Measurements from ENCODE around the gene CHI3L2.

GRCh38 chr1:111183308-111184069, 44.0 kb upstream of the CHI3L2 start:
- TF ChIP-seq MEF2D (tag; conservative IDR thresholded peaks at IDR 0.05; ENCODE audit: low read depth) (no peak), CTCF (IDR thresholded peaks at IDR 0.05 in 2 of 3, conservative IDR thresholded peaks at IDR 0.05 in 1 of 3; ENCODE audit: insufficient read depth in 2 of 3, low read depth in 1 of 3, low read length in 3 of 3) (no peak), ZFP36 (IDR thresholded peaks at IDR 0.05; ENCODE audit: low read depth, low read length, partially characterized antibody) (no peak), ZNF274 (IDR thresholded peaks at IDR 0.05; ENCODE audit: borderline replicate concordance, low read depth, low read length) (no peak), MTF1 (CRISPR knock-in tag; IDR thresholded peaks at IDR 0.05; ENCODE audit: borderline replicate concordance) (no peak), ZNF609 (CRISPR knock-in tag; IDR thresholded peaks at IDR 0.05; ENCODE audit: borderline replicate concordance) (no peak), EGR1 (conservative IDR thresholded peaks at IDR 0.05) (no peak), POLR2A (conservative IDR thresholded peaks at IDR 0.05) (no peak), NR2C2 (CRISPR knock-in tag; IDR thresholded peaks at IDR 0.05) (no peak), NR2C2 (tag; IDR thresholded peaks at IDR 0.05) (no peak), NFIX (CRISPR knock-in tag; IDR thresholded peaks at IDR 0.05; ENCODE audit: low read depth) (no peak), GATA2 (CRISPR knock-in tag; IDR thresholded peaks at IDR 0.05) (no peak), KLF16 (IDR thresholded peaks at IDR 0.05) (no peak), ZSCAN29 (IDR thresholded peaks at IDR 0.05) (no peak)
- TF ChIP-seq, protein P1, sequence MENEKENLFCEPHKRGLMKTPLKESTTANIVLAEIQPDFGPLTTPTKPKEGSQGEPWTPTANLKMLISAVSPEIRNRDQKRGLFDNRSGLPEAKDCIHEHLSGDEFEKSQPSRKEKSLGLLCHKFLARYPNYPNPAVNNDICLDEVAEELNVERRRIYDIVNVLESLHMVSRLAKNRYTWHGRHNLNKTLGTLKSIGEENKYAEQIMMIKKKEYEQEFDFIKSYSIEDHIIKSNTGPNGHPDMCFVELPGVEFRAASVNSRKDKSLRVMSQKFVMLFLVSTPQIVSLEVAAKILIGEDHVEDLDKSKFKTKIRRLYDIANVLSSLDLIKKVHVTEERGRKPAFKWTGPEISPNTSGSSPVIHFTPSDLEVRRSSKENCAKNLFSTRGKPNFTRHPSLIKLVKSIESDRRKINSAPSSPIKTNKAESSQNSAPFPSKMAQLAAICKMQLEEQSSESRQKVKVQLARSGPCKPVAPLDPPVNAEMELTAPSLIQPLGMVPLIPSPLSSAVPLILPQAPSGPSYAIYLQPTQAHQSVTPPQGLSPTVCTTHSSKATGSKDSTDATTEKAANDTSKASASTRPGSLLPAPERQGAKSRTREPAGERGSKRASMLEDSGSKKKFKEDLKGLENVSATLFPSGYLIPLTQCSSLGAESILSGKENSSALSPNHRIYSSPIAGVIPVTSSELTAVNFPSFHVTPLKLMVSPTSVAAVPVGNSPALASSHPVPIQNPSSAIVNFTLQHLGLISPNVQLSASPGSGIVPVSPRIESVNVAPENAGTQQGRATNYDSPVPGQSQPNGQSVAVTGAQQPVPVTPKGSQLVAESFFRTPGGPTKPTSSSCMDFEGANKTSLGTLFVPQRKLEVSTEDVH (IDR thresholded peaks at IDR 0.05; ENCODE audit: low read depth, partially characterized antibody) = no peak
